SJCRH30 (cell line): ENCODE data around the gene SLC25A43. TPM values are rescaled to one million over a fixed set of nuclear protein-coding genes. Genes with fewer than 3 reads are reported as not detected.
"Not testable (repeated sequence)": the region's sequence is repeated elsewhere in the genome, so short reads cannot be mapped to it uniquely, and the experiment has no call there.

ENCODE experiments used
- DNase-seq, 2 experiments: peaks; one replicate each; pipeline ENCODE4 v3.0.0-alpha.2; 2015 to 2020
- H3K27ac ChIP-seq: fragments of 250-450 bp; sonication (Bioruptor Pico); 2 replicates; pipeline ENCODE4 v1.5.1; 2020; ENCODE audit warnings: mild to moderate bottlenecking, moderate library complexity
- H3K27me3 ChIP-seq: fragments of 250-450 bp; sonication (Bioruptor Pico); 2 replicates; pipeline ENCODE4 v1.5.1; 2020; ENCODE audit warnings: mild to moderate bottlenecking, moderate library complexity
- H3K36me3 ChIP-seq: fragments of 250-450 bp; sonication (Bioruptor Pico); 2 replicates; pipeline ENCODE4 v1.5.1; 2020; ENCODE audit warnings: mild to moderate bottlenecking, moderate library complexity
- H3K4me1 ChIP-seq: fragments of 250-450 bp; sonication (Bioruptor Pico); 2 replicates; pipeline ENCODE4 v1.5.1; 2020; ENCODE audit warnings: mild to moderate bottlenecking, moderate library complexity
- H3K4me3 ChIP-seq: fragments of 250-450 bp; sonication (Bioruptor Pico); 2 replicates; pipeline ENCODE4 v1.5.1; 2020; ENCODE audit warnings: mild to moderate bottlenecking, moderate library complexity
- H3K9me3 ChIP-seq: fragments of 250-450 bp; sonication (Bioruptor Pico); replicated peaks from 2 replicates; pipeline ENCODE4 v1.5.1; 2020; ENCODE audit warnings: mild to moderate bottlenecking, moderate library complexity
- total RNA-seq: library from RNA; depleted of rRNA; stranded (reverse); fragments of >200 nt; shearing (Covaris generic); gene quantifications from 2 replicates; pipeline ENCODE4 v1.2.3, GENCODE V29; 2014

The SLC25A43 gene
- total RNA-seq, 1 experiment from 2014 or later = not detected

DNA sequence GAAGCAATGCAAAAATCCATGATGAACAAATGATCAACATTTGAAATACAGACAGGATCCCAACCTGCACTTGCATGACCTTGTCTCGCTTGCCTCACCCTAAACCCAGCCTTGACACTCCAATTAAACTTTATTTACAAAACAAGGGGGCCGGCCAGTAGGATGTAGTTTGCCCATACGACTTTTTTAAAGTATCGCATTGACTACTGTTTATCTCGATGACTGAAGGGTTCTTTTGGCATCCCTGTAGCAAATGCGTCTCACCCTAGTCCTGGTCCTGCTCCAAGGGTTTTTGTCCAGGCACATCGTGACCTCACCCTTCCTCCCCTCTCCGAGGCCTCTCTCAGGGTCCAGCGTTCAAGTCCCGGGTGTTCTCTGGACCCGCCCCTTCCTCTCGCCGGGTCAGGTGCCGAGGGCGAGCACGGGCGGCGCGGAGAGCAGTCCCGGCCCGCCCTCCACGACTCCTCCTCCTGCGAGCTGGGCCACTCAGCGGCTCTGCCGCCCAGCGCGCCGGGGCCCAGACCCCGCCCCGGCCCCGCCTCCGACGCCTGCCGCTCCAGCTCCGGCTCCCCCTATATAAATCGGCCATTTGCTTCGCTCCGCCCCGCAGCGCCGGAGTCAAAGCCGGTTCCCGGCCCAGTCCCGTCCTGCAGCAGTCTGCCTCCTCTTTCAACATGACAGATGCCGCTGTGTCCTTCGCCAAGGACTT, 68.9 kb downstream of the SLC25A43 start, which contains the start of gene SLC25A5:
Gene SLC25A5 (plus strand): TSS at position 603 of the 709 bp plus-strand sequence. CDS start 72 bp downstream, at position 675.
- DNase-seq = peak; percentile 91 to 94
- peak within 1 kb of the TSS; percentile 87 for H3K27ac ChIP-seq
- 0 out of 2 replicates have a peak, but pooled peaks cover 3% of the 10 kb centered on the region for H3K27me3 ChIP-seq
- peak within 1 kb of the TSS; percentile 92 for H3K4me3 ChIP-seq
- H3K9me3 ChIP-seq = no peaks in the 10 kb centered on the region
- peaks cover 20% of the 10 kb centered on the region for H3K36me3 ChIP-seq
- H3K4me1 ChIP-seq = no peaks in the 10 kb centered on the region

DNA sequence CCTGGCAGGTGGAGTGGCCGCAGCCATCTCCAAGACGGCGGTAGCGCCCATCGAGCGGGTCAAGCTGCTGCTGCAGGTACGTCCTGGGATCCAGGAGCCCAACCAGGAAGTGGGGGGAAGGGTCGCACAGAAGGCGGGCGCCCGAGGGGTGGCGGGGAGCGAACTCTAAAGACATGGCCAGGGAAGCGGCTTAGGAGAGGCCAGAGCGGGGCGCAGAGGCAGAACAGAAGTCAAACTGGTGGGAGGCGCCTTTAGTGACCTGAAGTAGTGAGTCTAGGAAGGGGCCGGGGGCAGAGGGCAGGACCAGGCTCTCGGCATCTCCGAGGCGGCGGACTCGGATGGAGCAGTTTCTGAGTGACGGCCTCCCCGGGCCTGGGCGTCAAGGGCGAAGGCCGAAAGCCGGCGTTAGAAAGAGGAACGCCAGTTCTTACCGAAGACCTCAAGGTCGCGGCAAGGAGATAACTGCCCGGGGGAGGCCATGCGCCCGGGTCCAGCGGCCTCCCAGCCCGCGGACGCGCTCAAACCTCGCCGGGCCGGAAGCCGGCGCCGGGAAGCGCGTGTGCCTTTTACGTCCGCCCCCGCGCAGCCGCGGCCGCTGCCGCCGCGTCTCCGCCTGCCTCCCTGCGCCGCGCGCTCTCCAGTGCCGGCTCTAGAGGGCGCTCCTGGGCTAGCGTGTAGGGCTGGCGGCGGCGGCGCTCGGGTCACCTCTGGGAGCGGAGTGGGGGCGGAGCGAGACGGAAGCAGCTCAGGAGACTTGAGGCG, 69.6 kb downstream of the SLC25A43 start:
- DNase-seq = peak; percentile 87 to 93
- peak overlapping the region; percentile 92 for H3K4me3 ChIP-seq
- H3K9me3 ChIP-seq = no peaks in the 10 kb centered on the region
- no peaks in the 10 kb centered on the region for H3K27me3 ChIP-seq
- H3K36me3 ChIP-seq = peaks cover 20% of the 10 kb centered on the region
- peak overlapping the region; percentile 87 for H3K27ac ChIP-seq
- no peaks in the 10 kb centered on the region for H3K4me1 ChIP-seq

DNA sequence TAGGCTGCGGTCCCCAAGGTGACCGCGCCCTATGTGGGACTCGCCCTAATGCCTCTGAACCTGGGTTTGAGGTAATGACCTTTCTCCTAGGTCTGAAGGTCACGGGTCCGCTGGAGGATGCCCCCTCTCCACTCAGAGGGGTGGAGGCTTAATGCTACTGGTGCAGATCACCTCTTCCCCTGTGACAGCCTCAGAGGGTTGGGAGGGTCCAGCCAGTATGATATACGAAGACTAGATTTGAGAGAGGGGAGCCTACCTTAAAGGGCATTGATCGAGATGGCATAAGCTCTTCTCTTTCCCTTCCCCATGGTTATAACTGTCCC, 70.1 kb downstream of the SLC25A43 start:
- Histone ChIP-seq H3K4me3 (peak overlapping the region; percentile 92), H3K4me1 (no peaks in the 10 kb centered on the region), H3K9me3 (no peaks in the 10 kb centered on the region), H3K27ac (peak overlapping the region; percentile 87; the same call in 1 of the 2 replicates), H3K27me3 (no peaks in the 10 kb centered on the region), H3K36me3 (peaks cover 20% of the 10 kb centered on the region)
- no peak for DNase-seq

DNA sequence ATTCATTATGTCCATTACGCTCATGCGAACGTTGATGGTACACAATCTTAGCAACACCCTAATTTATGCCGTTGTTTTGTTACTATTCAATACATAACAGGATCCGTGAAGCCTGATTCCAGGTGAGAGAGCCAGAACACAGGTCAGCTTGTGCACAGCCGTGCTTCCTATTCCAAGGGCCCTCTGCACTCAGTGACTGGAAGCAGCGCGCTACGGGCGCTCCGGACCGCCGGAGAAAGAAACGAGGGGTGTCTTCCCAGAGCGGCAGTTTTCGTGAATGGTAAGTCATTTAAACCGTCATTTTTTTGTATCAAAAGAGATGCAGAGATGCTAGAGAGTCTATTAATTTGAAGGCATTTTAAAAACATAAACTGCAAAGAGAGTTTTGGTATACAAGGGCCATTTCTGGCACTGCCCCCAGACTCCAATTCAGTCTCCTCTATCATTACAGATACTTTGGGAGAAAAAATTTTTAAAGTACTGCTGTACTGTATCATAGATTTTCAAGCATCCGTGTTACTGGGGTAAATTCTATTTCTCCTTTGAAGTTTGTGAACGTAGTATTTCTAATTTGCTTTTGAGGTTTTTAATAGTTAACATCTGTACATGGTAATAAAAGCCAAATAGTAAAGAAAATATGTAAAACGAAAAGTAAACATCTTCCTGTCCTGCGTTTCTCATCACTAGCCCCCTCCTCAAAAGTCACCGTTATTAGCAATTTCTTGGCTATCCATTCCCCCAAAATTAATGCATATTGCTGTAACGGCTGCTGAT, 75.7 kb downstream of the SLC25A43 start:
- Histone ChIP-seq H3K4me1 (no peaks in the 10 kb centered on the region), H3K4me3 (no peak overlapping the region), H3K27ac (no peak overlapping the region), H3K36me3 (peaks cover 17% of the 10 kb centered on the region), H3K27me3 (no peaks in the 10 kb centered on the region), H3K9me3 (no peaks in the 10 kb centered on the region)
- DNase-seq = no peak

DNA sequence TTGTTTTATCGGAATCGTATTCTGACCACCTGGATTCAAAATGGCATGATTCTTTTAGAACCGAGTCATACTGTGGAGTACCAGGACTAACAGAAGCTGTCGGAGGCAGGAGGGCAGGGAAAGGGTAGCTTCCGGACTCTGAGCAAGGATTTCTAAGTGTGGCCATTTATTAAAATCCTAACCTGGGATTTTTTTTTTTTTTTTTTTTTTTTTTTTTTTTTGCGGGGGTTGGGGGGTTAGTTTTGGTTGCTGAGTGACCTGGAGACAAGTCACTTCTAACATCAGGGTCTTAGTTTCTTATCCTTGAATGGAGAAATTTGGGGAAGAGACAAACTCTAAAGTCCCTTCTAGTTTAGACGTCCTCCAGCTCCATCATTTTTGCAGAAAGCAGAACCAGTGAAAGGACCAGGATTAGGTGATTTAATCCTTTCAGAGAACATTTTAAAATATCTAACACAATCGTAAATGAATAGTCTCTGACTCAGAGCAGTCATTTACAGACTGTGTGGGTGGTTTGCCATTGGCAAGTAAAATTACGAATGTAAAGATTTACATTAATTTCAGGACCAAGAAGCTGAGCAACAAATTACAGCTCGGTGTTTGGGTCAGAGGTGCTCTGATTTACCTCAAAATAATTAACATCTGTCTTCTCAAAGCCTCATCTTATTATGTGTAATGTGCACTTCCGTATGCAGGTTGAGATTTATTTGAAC, 76.4 kb downstream of the SLC25A43 start:
- H3K27me3 ChIP-seq = no peaks in the 10 kb centered on the region
- no peaks in the 10 kb centered on the region for H3K9me3 ChIP-seq

DNA sequence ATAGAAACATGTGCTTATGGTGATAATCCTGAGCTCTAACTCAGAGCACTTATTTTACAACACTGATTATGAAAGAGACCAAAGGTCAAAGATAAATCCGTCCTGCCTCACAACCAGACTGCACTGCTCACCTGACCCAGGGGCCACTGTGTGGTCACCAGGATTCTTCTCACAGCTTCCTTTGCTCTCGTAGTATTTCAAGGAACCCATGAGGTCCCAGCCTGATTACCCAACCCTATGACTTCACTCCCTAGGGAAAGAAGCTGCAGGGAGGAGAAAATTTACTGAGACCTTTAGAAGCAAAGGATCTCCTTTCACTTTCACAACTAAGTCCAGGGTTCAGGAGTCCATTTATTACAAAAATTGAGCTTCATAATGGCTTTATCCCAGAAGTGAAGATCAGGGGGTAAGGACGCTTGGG, 78.7 kb downstream of the SLC25A43 start:
- H3K9me3 ChIP-seq = no peaks in the 10 kb centered on the region
- no peaks in the 10 kb centered on the region for H3K4me1 ChIP-seq
- H3K4me3 ChIP-seq = no peak overlapping the region
- no peaks in the 10 kb centered on the region for H3K36me3 ChIP-seq
- H3K27ac ChIP-seq = no peak overlapping the region
- H3K27me3 ChIP-seq = no peaks in the 10 kb centered on the region
- DNase-seq = peak in 1 of 2 experiments; percentile 16

More for the DNA sequence above, 76.4 kb downstream of the SLC25A43 start:
- Histone ChIP-seq H3K4me3 (no peak overlapping the region), H3K36me3 (peaks cover 10% of the 10 kb centered on the region), H3K4me1 (no peaks in the 10 kb centered on the region), H3K27ac (no peak overlapping the region)
- DNase-seq = no peak

DNA sequence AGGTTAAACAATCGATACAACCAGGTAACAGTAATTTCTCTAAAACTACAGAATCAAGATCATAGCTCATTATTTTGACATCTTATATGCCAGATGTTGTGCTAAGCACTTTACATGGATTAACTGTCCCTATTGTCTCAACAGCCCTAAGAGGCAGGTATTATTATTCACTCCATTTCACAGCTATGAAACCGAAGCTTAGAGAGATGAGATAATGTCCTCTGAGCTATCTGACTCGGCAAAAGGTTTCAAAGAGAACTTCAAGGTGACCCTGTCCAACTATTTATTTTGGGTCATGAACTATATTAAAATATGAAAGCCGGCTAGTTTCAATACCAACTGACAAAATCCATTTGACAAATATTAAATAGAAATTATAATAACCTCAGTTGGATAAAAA, 79.4 kb downstream of the SLC25A43 start:
- H3K9me3 ChIP-seq = no peaks in the 10 kb centered on the region
- H3K27ac ChIP-seq = no peak overlapping the region
- DNase-seq = no peak
- no peak overlapping the region for H3K4me3 ChIP-seq
- no peaks in the 10 kb centered on the region for H3K27me3 ChIP-seq
- H3K36me3 ChIP-seq = no peaks in the 10 kb centered on the region
- H3K4me1 ChIP-seq = no peaks in the 10 kb centered on the region

DNA sequence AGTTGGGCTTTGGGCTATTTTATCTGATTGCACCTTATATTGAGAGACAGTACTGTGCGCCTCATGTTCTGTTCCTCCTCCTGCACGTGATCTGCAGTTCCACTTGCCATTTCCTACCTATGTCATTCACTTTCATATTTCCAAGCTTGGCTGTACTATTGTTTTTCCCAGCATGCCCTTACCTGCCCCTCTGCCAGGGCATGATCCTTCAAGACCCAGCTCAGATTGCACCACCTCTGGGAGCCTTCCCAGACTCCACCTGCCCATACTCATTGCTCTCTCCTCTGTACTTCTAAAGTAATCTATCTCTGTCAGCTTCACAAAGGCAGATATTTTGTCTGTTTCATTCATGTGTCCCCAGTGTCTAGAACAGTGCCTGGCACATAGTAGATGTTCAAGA, 80.7 kb downstream of the SLC25A43 start:
- Histone ChIP-seq H3K4me1 (no peaks in the 10 kb centered on the region), H3K36me3 (no peaks in the 10 kb centered on the region), H3K4me3 (no peak overlapping the region), H3K27ac (no peak overlapping the region), H3K9me3 (no peaks in the 10 kb centered on the region), H3K27me3 (no peaks in the 10 kb centered on the region)
- DNase-seq = no peak

DNA sequence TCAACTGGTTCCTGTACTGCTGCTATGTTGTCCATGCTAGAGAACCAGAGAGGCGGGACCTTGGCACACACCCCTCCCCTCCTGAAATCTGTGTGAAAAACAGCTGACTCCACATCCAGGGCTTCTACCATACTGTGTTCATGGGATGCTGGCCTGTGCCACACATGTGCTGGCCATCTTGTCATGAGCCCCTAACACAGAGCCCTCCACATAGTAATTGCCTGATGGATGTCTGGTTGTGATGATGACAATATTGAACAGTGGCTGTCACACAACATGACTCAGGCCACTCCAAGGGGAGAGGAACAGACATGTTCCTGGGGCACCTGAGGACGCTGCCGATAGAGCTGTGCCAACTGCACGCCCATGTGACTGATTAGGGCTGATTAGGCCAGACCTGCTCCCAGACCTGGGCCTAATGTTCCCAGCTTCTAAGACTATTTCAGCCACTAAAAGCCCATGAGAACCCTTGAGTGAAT, 82.2 kb downstream of the SLC25A43 start:
- no peaks in the 10 kb centered on the region for H3K27me3 ChIP-seq
- no peaks in the 10 kb centered on the region for H3K36me3 ChIP-seq
- H3K4me1 ChIP-seq = no peaks in the 10 kb centered on the region
- no peaks in the 10 kb centered on the region for H3K9me3 ChIP-seq
- no peak overlapping the region for H3K4me3 ChIP-seq
- no peak overlapping the region for H3K27ac ChIP-seq
- no peak for DNase-seq

DNA sequence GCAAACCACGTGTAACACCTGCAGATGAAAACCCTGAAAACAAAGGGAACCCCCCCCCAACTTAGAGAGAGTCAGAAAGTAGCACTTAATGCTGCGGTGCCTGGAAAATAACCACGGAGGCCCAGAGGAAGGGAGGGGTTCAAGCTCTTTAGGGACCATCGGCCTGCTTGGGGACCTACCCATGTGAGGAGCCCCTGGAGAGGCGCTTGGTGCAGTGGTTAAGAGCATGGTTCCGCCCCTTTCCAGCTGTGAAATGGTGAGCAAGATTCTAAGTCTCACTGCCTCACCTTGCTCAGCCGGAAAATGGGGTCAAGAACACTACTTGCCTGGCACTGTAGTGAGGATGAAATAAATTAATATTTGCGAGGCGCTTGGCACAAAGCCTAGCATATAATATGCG, 82.9 kb downstream of the SLC25A43 start:
- DNase-seq = no peak
- no peaks in the 10 kb centered on the region for H3K9me3 ChIP-seq
- no peaks in the 10 kb centered on the region for H3K4me1 ChIP-seq
- no peak overlapping the region for H3K27ac ChIP-seq
- no peaks in the 10 kb centered on the region for H3K36me3 ChIP-seq
- peak overlapping the region; percentile 37 for H3K4me3 ChIP-seq
- H3K27me3 ChIP-seq = no peaks in the 10 kb centered on the region

DNA sequence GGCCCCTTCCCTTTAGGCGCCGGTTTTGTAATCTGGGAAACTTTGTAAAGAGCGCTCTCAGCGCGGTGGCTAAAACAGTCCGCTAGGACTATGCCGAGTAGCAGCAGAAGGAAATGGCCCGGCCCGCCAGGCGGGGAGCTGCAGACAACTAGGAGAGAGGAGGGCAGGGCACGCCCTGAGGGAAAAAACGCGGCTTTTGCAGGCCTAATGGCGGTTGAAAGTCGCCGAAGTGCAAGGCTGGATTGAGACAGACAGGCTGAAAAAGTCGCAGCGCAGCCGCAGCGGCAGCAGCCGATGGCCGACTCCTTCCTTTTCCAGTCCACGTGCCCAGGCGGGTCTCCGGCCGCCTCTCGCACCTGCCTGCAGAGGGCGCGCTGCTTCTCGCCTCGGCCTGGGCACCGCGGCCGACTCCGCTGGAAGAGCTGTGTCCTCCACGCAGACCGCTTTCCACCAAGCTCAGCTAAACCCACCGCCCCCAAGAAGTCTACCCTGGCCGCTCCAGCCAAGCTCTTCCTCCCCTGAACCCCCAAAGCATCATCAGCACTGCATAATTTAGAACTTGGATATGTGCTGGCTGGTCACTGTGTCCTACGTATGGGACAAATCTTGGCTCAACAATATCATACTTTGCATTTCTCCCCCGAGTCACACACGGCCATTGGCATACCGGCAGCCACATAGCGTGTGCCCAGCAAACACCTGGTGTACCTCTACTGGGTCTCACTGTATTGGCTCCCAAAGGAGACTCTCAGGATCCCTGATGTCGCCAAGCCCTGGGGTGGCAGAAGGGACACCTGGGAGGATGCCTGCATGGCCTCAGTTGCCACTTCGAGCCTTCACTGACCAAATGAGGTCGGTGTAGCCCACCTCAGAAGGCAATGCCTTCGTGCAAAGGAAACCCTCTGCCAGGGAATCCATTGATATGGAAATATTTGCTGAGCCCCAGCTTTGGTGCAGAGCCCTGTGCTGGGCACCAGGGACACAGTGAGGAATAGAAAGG, 83.6 kb downstream of the SLC25A43 start:
- H3K27me3 ChIP-seq = no peaks in the 10 kb centered on the region
- no peaks in the 10 kb centered on the region for H3K9me3 ChIP-seq
- H3K27ac ChIP-seq = no peak overlapping the region
- no peaks in the 10 kb centered on the region for H3K4me1 ChIP-seq
- peak overlapping the region; percentile 37 for H3K4me3 ChIP-seq
- no peaks in the 10 kb centered on the region for H3K36me3 ChIP-seq
- DNase-seq = peak; percentile 38 to 46

DNA sequence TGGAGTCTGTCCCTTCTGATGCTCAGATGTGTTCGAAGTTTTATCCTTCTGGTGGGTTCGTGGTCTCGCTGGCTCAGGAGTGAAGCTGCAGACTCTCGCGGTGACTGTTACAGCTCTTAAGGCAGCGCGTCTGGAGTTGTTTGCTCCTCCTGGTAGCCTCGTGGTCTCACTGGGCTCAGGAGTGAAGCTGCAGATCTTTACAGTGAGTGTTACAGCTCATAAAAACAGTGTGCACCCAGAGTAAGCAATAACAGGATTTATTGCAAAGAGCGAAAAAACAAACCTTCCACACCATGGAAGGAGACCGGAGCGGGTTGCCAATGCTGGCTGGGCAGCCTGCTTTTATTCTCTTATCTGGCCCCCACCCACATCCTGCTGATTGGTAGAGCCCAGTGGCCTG, 87.6 kb downstream of the SLC25A43 start:
- H3K9me3 ChIP-seq = no peaks in the 10 kb centered on the region
- no peaks in the 10 kb centered on the region for H3K36me3 ChIP-seq
- DNase-seq = no peak
- no peak overlapping the region for H3K4me3 ChIP-seq
- no peaks in the 10 kb centered on the region for H3K27me3 ChIP-seq
- no peaks in the 10 kb centered on the region for H3K4me1 ChIP-seq
- no peak overlapping the region for H3K27ac ChIP-seq

DNA sequence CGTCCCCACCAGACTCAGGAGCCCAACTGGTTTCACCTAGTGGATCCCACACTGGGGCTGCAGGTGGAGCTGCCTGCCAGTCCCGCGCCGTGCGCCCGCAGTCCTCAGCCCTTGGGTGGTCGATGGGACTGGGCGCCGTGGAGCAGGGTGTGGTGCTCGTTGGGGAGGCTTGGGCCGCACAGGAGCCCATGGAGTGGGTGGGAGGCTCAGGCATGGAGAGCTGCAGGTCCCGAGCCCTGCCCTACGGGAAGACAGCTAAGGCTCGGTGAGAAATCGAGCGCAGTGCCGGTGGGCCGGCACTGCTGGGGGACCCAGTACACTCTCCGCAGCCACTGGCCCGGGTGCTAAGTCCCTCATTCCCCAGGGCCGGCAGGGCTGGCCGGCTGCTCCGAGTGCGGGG, 88.6 kb downstream of the SLC25A43 start:
- H3K36me3 ChIP-seq = not testable (repeated sequence)

More for the DNA sequence above, 88.6 kb downstream of the SLC25A43 start:
- not testable (repeated sequence) for H3K27ac ChIP-seq, H3K4me1 ChIP-seq, H3K4me3 ChIP-seq, H3K9me3 ChIP-seq, H3K27me3 ChIP-seq, DNase-seq
